Transverse colon (tissue), 4 donors: ENCODE results near the gene LRWD1. TPM values are rescaled to one million over a fixed set of nuclear protein-coding genes. Genes with fewer than 3 reads are reported as not detected.
"Not testable (repeated sequence)": the region's sequence is repeated elsewhere in the genome, so short reads cannot be mapped to it uniquely, and the experiment has no call there.

Experiments
- DNase-seq: peaks from one replicate; pipeline ENCODE4 v3.0.0-alpha.2; 2019
- H3K27ac ChIP-seq, 4 donors: fragments of 200-600 bp; sonication (generic); 2 replicates each; pipeline ENCODE4 v1.5.1; 2016 to 2018; ENCODE audit warnings: inconsistent platforms in 4 of 4
- H3K27me3 ChIP-seq: fragments of 200-600 bp; sonication (generic); 2 replicates; pipeline ENCODE4 v1.5.1; 2017; ENCODE audit warnings: inconsistent platforms
- H3K36me3 ChIP-seq, 4 donors: fragments of 200-600 bp; sonication (generic); 2 replicates each; pipeline ENCODE4 v1.5.1; 2017 to 2019; ENCODE audit warnings: inconsistent platforms in 4 of 4
- H3K4me1 ChIP-seq, 4 donors: fragments of 200-600 bp; sonication (generic); 2 replicates each; pipeline ENCODE4 v1.5.1; 2017 to 2020; ENCODE audit warnings: inconsistent platforms in 4 of 4
- H3K4me3 ChIP-seq, 4 donors: fragments of 200-600 bp; sonication (generic); 1 replicate in 1 of 4; 2 replicates in 3 of 4; pipeline versions ENCODE4 v1.5.1 to v1.6.1; 2017 to 2019; ENCODE audit warnings: inconsistent platforms in 4 of 4
- H3K9me3 ChIP-seq, 2 donors: fragments of 200-600 bp; sonication (generic); 2 replicates each; pipeline ENCODE4 v1.5.1; 2017 to 2019; ENCODE audit warnings: inconsistent platforms in 2 of 2
- CTCF ChIP-seq, 5 experiments: fragments of 200-600 bp in 3 of 5; fragments of 450-650 bp in 2 of 5; sonication (generic) in 3 of 5; IDR thresholded peaks; 1 replicate in 2 of 5; 2 replicates in 3 of 5; pipeline ENCODE4 v1.5.1; 2016 to 2017; ENCODE audit warnings: antibody characterized with exemption in 5 of 5, inconsistent platforms in 3 of 5, mild to moderate bottlenecking in 2 of 5, moderate library complexity in 1 of 5
- EP300 ChIP-seq: sonication (generic); formaldehyde crosslinking; IDR thresholded peaks from one replicate; pipeline ENCODE4 v1.6.1; 2017; ENCODE audit warnings: antibody characterized with exemption, low read depth
- POLR2A ChIP-seq: fragments of 450-650 bp; IDR thresholded peaks from one replicate; pipeline ENCODE4 v1.6.1; 2016; ENCODE audit warnings: antibody characterized with exemption, mild to moderate bottlenecking, moderate library complexity
- POLR2AphosphoS5 ChIP-seq, 3 donors: sonication (generic); formaldehyde crosslinking; IDR thresholded peaks; one replicate each; pipeline ENCODE4 v1.6.1; 2016; ENCODE audit warnings: antibody characterized with exemption in 3 of 3
- WGBS, 2 donors: methylation state at CpG; one replicate each; pipeline ENCODE4 v1.1.5; 2018; ENCODE audit warnings: low coverage in 1 of 2; 5-methylcytosine and 5-hydroxymethylcytosine counted together
- in situ Hi-C, 4 donors: fragments of 200-750 bp; cut with MboI; loops; one replicate each; pipeline versions ENCODE4 v1.15.0 to v1.15.1; 2017; ENCODE audit warnings: low sequenced_read_pairs in 3 of 4, low pct_ligation_motif_present in 1 of 4, low pct_unique_long_range_greater_than_20kb in 1 of 4
- intact Hi-C: fragments of 100-400 bp; cut with DNase I; formaldehyde crosslinking; loops from one replicate; pipeline ENCODE4 v1.15.1; 2023; ENCODE audit warnings: low total_unique reads
- total RNA-seq, 4 donors: library from RNA; depleted of rRNA; stranded (reverse); fragments of >200 nt; gene quantifications; one replicate each; pipeline ENCODE4 v1.1.0, GENCODE V29; 2016

LRWD1 gene
- total RNA-seq, 4 donors from 2014 or later, result 15.7 to 45.6 (median 18.4) TPM

GRCh38 chr7:102451371-102452054 is 13.3 kb upstream of the LRWD1 start:
- intact Hi-C loops, result no loop called here
- Histone ChIP-seq H3K4me3 (no peak overlapping the region), H3K36me3 (peaks cover 0 to under 1% (median under 1%) of the 10 kb centered on the region in 4 donors), H3K27ac (no peak overlapping the region), H3K9me3 (no peaks in the 10 kb centered on the region), H3K4me1 (no peaks in the 10 kb centered on the region), H3K27me3 (no peaks in the 10 kb centered on the region)
- in situ Hi-C loops, result loop anchor here in 1 of 4 donors (10.0 kb wide), 1 partner anchor 47 kb away; no protein-coding TSS in a partner anchor
- no peak for DNase-seq
- TF ChIP-seq EP300 (no peak), POLR2AphosphoS5 (IDR thresholded peaks at IDR 0.05) (no peak), POLR2A (no peak), CTCF (IDR thresholded peaks at IDR 0.05) (no peak)
- WGBS, 2 donors, result 73% methylated on average over 15 of the region's 23 CpGs; no CpG with 5 or more reads in 1 of the 2 donors

- DNase-seq, result no peak
- Histone ChIP-seq H3K4me1 (no peaks in the 10 kb centered on the region), H3K4me3 (no peak overlapping the region), H3K27me3 (no peaks in the 10 kb centered on the region), H3K9me3 (no peaks in the 10 kb centered on the region), H3K27ac (no peak overlapping the region), H3K36me3 (peaks cover 0 to 10% (median 5%) of the 10 kb centered on the region in 4 donors)
- intact Hi-C loops, result no loop called here
- TF ChIP-seq POLR2AphosphoS5 (IDR thresholded peaks at IDR 0.05) (no peak), EP300 (no peak), POLR2A (no peak), CTCF (IDR thresholded peaks at IDR 0.05) (no peak)
- in situ Hi-C loops, result loop anchor here in 1 of 4 donors (10.0 kb wide), 1 partner anchor 48 kb away; no protein-coding TSS in a partner anchor
- 90% methylated on average over 3 to 6 of the region's 6 CpGs for WGBS, 2 donors
These were observed 12.3 kb upstream of the LRWD1 start for GRCh38 chr7:102452451-102452850.

GRCh38 chr7:102453319-102453718 is 11.5 kb upstream of the LRWD1 start:
- 86 to 100% methylated on average over 1 to 7 of the region's 7 CpGs for WGBS, 2 donors
- intact Hi-C loops (no loop called here), in situ Hi-C loops (loop anchor here in 1 of 4 donors (10.0 kb wide), 1 partner anchor 49 kb away; no protein-coding TSS in a partner anchor)
- Histone ChIP-seq H3K36me3 (peaks cover 0 to 18% (median 8%) of the 10 kb centered on the region in 4 donors), H3K4me3 (no peak overlapping the region), H3K27me3 (no peaks in the 10 kb centered on the region), H3K27ac (no peak overlapping the region), H3K4me1 (no peaks in the 10 kb centered on the region), H3K9me3 (no peaks in the 10 kb centered on the region)
- TF ChIP-seq EP300 (no peak), CTCF (IDR thresholded peaks at IDR 0.05) (no peak), POLR2A (no peak), POLR2AphosphoS5 (IDR thresholded peaks at IDR 0.05) (no peak)
- no peak for DNase-seq

GRCh38 chr7:102454468-102454867 is 10.3 kb upstream of the LRWD1 start:
- in situ Hi-C loops, result loop anchor here in 1 of 4 donors (10.0 kb wide), 1 partner anchor 50 kb away; no protein-coding TSS in a partner anchor

GRCh38 chr7:102454932-102455331 is 9.9 kb upstream of the LRWD1 start:
- H3K27me3 ChIP-seq, H3K27ac ChIP-seq, H3K4me3 ChIP-seq, DNase-seq, H3K4me1 ChIP-seq, H3K9me3 ChIP-seq, intact Hi-C loops: not testable (repeated sequence)
- WGBS, 2 donors, result 89% methylated on average over 10 of the region's 10 CpGs; no CpG with 5 or more reads in 1 of the 2 donors
- in situ Hi-C loops, result loop anchor here in 1 of 4 donors (10.0 kb wide), 1 partner anchor 50 kb away; no protein-coding TSS in a partner anchor
- peaks cover 0 to 28% (median 8%) of the 10 kb centered on the region in 4 donors for H3K36me3 ChIP-seq

More at GRCh38 chr7:102454468-102454867, 10.3 kb upstream of the LRWD1 start:
- Histone ChIP-seq H3K4me1 (no peaks in the 10 kb centered on the region), H3K27ac (no peak overlapping the region), H3K9me3 (no peaks in the 10 kb centered on the region), H3K4me3 (no peak overlapping the region), H3K27me3 (no peaks in the 10 kb centered on the region), H3K36me3 (peaks cover 0 to 28% (median 8%) of the 10 kb centered on the region in 4 donors)
- DNase-seq, result no peak
- TF ChIP-seq CTCF (IDR thresholded peaks at IDR 0.05) (no peak), POLR2A (no peak), EP300 (no peak), POLR2AphosphoS5 (IDR thresholded peaks at IDR 0.05) (no peak)
- intact Hi-C loops, result no loop called here
- WGBS, 2 donors, result 55% methylated on average over 11 of the region's 12 CpGs; no CpG with 5 or more reads in 1 of the 2 donors
